GM20000 (cell line): Measurements from ENCODE around the gene EGFL7.

ENCODE experiments used
- DNase-seq: peaks from one replicate; pipeline ENCODE4 v3.0.0; 2012; ENCODE audit warnings: low spot score
- TF ChIP-seq, protein P1 (sequence below): IDR thresholded peaks from 2 replicates; pipeline ENCODE4 v1.5.1; 2012; ENCODE audit warnings: mild to moderate bottlenecking, control low read depth; ENCODE audit errors: extremely low read depth, missing control alignments

The EGFL7 gene

DNA sequence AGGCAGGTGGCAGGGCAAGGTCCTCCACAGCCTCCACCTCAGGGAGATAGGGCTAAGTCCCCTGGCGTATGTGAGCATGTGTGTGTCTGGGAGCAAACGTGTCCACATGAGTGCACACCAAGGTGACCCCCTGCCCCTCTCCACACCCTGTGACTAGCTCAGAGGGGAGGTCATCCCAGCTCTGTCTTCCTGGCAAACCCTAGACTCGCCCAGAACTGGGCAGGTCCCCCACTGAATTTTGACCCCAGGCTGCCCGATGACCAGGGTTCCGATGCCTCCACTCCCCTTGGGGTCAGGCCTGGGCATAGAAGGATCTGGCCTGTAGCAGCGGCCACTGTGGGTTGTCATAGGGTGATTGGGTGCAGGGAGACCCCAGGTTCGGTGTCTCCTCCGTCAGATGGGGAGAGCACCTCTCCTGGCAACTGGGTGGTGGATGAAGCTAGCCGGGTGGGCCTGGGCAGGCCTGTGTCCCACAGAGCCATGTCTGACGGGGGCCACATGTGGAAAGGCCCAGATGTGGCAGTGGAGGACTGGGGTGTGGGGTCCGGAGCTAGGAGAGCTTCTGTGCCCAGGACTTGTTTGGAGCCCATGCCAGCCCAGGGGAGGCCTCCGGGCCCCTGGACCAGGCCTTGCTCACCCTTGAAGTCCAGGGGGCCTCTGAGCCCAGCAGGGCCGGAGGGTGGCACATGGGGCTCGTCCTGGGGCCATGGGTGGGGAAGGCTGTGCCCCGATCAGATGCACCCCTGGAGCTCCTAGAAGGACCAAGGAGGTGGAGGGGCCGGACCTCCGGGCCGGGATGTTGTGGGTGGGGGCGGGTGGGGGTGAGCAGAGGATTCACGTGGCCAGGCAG lies 55.9 kb downstream of the EGFL7 start:
- DNase-seq, result peak; percentile 32
- TF ChIP-seq, protein P1, sequence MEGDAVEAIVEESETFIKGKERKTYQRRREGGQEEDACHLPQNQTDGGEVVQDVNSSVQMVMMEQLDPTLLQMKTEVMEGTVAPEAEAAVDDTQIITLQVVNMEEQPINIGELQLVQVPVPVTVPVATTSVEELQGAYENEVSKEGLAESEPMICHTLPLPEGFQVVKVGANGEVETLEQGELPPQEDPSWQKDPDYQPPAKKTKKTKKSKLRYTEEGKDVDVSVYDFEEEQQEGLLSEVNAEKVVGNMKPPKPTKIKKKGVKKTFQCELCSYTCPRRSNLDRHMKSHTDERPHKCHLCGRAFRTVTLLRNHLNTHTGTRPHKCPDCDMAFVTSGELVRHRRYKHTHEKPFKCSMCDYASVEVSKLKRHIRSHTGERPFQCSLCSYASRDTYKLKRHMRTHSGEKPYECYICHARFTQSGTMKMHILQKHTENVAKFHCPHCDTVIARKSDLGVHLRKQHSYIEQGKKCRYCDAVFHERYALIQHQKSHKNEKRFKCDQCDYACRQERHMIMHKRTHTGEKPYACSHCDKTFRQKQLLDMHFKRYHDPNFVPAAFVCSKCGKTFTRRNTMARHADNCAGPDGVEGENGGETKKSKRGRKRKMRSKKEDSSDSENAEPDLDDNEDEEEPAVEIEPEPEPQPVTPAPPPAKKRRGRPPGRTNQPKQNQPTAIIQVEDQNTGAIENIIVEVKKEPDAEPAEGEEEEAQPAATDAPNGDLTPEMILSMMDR, result no peak

DNA sequence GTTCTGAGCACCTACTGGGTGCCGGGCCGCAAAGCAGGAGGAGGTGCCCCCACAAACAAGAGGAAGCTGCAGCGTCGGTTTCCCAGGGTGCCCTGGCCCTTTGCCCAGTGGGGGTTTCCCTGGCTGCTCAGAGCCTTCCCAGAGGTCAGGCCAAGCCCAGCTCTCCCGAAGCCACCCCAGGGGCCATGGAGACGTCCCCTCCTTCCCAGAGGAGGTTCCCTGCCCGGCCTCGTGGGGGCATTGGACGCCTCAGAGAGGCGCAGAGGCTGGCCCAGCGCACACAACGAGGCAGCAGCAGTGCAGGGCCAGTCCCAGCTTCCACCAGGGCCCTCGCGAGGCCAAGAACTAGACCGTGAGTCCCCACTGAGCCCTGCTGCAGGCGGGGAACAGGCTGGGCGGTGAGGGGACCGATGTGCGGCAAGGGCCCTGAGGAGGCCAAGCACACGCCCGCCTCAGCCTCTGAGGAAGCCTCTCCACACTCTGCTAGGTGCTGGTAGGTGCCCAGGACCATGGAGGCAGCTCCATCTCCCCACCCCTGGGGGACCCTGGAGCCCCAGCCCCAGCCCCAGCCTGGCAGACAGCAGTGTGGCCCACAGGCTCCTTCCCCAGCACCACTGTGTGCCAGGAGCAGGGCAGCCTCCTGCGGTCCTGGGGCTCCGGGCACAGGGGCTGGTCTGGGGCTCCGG lies 56.6 kb downstream of the EGFL7 start:
- DNase-seq, result peak; percentile 60
- TF ChIP-seq, protein P1, result no peak

DNA sequence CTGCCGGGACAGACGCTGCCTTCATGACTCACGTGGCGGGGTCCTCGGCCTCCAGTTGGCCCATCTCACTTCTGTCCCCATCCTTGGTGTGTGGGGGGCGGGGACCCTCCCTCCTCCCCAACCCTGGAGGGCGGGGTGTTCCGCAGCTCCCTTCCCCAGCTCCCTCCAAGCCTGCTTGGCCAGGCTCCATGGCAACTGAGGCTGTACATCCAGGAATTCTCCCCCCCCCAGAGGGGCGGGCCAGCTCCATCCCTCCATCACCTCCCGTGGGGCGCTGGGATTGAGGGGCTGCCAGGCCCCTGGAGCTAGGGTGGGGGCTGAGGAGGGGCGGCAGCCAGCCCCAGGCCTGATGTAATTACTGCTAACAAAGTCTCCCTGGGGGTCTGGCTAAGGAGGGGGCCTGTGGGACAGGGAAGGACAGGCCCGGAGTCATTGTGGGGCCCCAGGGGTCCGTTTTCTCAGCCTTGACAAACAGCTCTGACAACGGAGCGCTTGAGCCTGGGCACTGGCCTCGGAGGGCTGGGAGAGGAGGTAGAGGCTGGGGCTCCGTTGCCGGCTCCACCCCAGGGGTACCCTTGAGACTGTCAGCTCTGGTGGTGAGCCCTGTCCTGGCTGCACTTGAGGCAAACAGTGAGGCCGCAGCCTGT lies 57.7 kb downstream of the EGFL7 start:
- TF ChIP-seq, protein P1, result no peak
- peak; percentile 42 for DNase-seq

DNA sequence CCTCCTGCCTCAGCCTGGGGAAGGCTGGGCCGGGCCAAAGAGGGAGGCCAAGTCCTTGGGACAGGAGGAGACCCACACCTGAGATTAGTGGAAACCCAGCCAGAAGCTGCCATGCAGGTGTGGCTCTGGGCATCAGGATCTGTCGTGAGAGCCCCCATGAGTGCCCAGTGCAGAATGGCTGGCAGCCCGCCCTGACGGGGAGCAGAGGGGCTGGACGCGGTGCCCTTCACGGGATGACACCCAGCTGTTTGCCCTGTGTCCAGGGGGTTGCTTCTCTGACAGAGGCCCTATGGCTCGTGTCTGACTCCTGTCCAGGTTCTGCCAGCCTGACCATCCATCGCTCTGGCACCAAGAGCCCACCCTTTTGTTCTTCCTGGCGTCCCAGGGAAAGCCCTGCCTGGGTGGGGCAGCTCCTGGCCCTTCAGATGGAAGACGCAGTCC lies 58.2 kb downstream of the EGFL7 start:
- TF ChIP-seq, protein P1, result no peak
- peak; percentile 46 for DNase-seq

DNA sequence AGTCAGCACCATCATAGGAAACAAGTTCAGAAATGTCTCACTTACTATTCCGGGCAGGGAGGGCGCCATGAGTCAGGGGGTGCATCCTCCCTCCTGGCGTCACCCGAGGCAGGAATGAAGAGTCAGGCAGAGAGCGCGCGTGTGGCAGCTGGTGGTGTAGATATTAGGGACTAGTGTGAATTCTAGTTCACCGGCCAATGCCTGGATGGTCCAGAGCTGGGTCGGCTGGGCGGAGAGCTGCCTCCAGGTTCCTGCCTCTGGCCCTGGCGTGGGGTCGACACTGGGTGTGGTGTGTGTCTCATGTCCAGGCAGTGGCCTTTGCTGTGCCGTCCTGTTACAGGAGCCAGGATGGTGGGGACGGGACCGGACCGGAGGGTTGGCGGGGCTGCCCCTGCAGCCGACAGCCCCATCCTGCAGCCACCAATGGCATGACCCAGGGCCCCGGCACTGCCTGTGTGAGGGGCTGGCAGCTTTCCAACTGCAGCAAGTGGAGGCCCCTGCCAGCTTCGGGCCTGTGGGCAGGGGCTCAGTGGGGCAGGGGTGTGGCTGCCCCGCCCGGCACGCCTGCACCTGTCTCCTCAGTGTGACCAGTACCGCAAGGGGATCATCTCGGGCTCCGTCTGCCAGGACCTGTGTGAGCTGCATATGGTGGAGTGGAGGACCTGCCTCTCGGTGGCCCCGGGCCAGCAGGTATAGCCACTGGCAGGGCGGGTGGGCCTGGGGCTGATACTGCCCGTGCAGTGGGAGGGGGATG lies 58.8 kb downstream of the EGFL7 start:
- TF ChIP-seq, protein P1, result no peak
- DNase-seq, result peak; percentile 36
